GM18511 (cell line): ENCODE measurements around the gene VAV3.
"Not testable (repeated sequence)": the region's sequence is repeated elsewhere in the genome, so short reads cannot be mapped to it uniquely, and the experiment has no call there.

Experiments used
- ATAC-seq: cut with Tn5 transposase; IDR thresholded peaks from one replicate; pipeline ENCODE4 v1.9.1; 2021; ENCODE audit warnings: mild to moderate bottlenecking, moderate library complexity; ENCODE audit not compliant: unreplicated experiment

The VAV3 gene

DNA sequence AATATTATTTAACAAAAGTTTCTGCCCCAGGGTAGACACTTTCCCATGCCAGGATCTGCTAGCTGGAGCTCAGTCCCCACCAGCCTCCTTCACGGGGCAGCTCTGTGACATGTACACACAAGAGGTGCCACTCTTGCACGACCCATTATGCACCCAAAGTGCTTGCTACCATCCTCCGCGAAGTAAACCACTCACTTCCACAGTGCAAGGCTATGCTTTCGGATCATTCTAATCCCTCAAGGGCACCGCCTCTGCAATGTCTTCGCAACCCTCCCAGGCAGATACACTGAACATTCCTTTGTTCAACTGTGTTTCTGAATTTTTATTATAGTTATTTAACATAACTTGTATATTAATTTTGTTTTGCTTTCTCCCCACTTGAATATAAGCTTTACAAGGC, 303.8 kb downstream of the VAV3 start:
- no peak for ATAC-seq

DNA sequence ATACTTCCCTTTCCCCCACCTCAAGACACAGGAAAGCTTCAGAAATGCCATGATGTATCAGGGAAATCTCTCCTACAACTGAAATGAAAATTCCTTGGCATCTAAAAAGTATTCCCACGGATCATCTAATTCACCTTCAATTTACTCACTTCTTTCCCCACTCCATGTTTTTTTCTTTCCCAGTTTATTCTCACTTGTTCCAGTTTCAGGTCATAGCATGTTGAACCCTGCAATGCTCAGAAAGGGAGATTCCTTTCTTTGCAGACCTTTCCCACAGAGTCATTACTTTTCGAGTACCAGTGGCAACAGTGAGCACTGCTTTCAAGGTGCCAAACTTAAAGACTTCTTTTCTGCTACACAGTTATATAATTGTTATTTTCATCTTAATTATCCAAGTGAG, 305.0 kb downstream of the VAV3 start:
- ATAC-seq, result no peak

- ATAC-seq, result no peak
Observed at GRCh38 chr1:107657356-107657755, 307.6 kb downstream of the VAV3 start.

GRCh38 chr1:107653765-107654164, 311.2 kb downstream of the VAV3 start:
- ATAC-seq, result no peak

DNA sequence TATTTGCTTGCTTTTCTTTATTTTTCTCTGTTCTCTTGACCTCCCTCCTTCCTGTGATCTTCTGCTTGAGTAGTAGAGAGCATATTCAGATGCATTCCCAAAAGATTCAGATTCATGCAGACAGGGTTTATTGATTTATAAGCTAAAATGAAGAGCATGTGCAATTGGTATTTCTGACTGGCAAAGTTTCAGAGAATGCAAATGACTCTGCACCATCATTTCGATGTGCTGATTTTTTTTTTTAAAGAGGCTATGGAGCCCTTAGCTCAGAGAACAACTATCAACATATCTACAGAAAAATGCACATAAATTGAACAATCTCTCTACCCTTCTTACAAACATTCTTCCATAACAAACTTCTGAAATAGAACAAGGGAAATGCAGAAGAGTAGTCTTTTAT, 312.0 kb downstream of the VAV3 start:
- no peak for ATAC-seq

- not testable (repeated sequence) for ATAC-seq
Observed at GRCh38 chr1:107650825-107651224, 314.2 kb downstream of the VAV3 start.

DNA sequence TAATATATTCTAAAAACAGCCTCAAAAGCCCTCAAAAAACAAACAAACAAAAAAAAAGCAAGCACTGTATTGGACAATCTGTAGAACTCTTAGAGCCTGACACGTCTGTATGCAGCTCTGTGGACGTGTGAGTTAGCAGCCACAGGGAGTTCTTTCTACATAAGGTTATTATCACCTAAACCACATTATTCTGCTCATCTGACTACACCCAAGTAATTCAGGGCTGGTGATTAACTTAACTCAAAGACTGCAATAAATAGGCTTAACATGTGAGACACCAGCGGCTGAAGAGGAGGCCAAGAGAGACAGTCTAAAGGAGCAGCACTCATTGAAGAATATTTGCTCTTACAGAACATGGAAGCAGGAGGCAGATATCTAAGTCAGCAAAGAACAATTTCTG, 316.0 kb downstream of the VAV3 start:
- ATAC-seq, result no peak

DNA sequence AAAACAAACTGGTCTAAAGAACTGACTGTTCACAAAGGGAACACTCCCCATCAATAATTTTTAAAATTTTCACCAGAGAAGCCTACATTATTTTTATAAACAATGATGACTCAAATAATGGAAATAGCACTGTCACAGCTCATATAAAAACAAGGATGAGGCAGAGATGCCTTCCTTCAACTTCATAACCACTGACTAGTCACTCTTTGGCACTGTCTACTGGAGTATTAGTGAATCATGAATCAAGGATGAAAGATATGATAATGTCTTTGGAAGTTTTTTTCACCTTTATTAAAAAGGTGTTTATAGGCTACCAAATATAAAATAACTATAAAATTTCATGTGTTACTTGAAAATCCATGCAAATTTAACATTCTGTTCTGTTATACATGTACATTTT, 316.9 kb downstream of the VAV3 start:
- no peak for ATAC-seq

DNA sequence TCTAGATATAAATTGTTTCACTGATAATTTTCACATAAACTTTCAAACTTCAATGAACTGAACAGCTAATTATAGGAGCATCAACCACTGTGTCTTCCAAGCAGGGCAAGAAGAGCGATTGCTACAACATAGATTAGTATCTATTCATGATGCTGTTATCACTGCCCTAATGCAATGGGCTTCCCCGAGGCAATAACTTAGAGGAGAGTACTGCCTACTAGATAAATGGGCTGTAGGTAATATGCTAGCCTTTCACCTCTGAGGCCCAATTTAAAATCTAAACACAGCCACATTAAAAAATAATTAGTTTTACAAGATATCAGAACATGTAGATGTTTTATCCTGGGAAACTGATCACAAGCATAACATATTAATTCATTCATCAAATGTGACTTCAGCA, 318.0 kb downstream of the VAV3 start:
- no peak for ATAC-seq

DNA sequence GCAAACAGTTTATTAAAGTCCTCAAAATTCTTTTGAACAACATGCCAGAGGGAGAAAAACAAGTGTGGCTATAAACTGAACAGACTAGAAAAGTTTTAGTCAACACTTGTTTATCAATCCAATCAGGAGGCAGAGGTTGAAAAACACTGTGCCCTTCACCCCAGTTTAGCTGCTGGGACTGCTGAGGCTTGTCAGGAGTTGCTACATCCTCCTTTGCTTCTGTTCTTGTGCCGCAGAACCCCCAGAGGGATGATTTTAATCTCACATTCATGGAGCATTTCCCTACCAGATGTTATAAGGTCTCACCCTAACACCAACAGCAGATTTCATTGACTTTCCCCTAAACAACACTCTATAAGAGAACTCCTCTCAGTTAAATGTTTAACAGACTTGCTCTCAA, 321.2 kb downstream of the VAV3 start:
- no peak for ATAC-seq

DNA sequence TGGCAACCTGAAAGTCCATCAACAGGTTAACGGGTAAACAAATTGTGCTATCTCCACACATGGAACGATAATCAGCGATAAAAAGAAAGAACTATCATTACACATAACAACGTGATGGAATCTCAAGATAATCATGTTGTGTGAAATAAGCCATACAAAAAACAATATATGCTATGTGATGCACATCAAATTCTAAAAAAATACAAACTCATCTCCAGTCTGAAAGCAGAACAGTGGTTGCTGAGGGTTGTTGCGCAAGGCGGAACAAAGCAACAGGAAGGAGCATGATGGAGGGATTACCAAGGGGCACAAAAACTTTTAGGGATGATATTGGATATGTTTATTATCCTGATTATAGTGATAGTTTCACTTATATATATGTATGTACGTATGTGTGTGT, 324.8 kb downstream of the VAV3 start:
- no peak for ATAC-seq

DNA sequence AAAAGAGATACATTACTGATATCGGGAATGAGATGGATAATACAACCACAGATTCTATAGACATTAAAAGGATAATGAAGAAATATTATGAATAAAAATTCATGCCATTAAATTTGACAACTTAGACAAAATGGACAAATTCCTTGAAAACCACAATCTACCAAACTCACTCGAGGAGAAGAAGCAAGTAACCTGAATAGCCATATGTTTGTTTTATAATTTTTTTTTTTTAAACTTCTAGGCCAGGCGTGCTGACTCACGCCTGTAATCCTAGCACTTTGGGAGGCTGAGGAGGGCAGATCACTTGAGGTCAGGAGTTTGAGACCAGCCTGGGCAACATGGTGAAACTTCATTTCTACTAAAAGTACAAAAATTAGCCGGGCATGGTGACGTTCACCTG, 327.9 kb downstream of the VAV3 start:
- no peak for ATAC-seq

DNA sequence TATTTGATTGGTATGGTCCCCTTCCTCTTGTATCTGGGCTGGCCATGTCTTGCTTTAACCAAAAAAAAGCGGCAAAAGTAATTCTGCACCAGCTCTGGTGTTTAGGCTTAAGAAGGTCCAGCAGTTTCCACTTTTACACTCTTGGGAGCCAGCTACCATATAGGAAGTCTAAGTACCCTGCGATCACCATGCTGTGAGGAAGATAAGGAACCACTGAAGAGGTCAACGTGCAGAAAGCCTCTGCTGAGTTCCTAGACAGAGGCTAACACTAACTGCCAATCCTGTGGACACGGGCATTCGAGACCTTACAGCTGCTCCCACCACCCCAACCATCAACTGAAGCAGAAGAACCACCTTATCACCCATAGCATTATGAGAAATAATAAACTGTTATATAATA, 331.4 kb downstream of the VAV3 start:
- ATAC-seq, result no peak

DNA sequence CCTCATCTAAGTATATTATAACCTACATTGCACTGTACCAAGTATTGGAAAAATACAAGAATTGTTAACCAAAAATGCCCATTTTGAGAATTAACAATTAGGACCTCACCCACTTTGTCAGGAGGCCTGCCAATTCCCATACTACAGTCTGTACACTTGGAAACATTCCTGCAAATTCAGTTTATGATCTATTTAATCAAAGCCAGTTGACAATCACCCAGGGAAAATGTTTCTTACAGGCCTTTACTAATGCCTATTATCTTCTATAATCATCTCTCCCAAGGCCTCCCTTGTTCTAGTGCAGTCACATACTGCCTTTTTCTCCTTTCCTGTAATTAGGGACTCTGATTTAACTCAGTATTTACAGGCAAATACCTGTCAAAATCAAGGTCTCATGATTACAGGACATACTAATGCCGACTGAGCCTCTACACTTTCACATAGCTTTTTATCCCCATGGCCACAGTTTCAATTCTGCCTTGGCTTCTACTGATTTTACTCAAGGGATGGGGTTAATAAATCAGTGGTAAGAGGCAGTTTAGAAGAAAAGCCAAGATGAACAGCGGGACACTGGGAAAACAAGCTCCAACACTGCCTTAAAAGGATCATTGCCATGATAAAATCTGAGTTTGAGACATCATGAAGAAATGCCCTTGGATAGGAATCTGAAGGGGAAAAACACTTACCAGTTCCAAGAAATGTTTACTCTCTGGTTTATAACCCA, 338.7 kb downstream of the VAV3 start:
- no peak for ATAC-seq

DNA sequence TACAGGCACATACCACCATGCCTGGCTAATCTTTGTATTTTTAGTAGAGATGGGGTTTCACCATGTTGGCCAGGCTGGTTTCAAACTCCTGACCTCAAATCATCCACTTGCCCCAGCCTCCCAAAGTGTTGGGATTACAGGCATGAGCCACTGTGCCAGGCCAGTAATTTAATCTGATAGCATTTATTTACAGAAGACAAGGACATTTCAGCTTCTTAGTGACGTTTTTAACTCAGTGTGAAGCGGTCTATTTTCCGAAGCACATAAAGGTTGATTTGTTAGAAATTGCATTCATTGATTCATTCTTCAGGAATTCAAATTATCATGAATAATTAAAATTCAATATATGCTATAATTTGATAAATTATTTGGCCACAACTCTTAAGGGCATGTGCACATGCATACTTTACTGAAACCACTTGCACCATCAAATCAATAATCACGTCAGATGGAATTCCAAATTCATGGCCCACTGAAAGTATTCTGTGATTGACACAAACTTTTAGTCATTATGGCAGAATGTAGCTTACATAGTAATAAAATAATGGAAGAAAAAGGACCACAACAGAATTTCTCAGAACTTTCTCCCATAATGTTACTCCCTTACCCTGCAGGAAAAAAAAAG, 339.5 kb downstream of the VAV3 start:
- ATAC-seq, result no peak

DNA sequence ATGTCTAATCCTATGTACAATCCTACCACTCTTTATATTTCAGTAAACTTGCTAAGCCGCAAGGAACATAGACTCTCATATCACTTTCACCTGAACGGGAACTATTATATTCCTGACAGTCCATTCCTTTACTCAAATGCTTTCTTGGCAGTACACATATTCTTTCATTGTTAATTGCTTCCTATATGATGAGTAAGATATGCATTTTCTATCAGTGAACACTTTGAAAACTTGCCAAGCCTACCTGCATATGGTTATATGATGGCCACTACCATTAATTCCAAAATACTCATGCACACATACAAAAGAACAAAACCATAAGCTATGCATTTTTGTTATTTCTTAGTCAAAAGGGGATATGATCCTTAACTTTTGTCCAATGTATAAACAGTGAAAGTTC, 341.5 kb downstream of the VAV3 start:
- ATAC-seq, result no peak

GRCh38 chr1:107622966-107623365, 342.0 kb downstream of the VAV3 start:
- ATAC-seq, result no peak

DNA sequence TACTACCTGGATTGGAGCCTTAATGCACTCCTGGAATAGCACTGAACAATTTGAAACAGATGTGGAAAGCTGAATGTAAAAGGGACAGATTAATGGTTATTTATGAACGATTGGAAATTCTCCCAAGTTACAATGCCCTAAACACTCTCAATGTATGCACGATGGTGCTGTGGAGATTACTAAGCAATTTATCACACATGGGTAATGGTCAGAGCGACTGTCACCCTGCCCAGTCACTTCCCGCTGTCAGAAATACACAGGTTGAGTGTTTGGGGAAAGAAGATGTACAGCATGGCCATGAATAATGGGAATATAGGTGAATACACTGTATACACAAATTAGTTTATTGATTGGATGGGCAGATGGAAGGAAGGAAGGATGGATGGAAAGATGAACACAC, 342.4 kb downstream of the VAV3 start:
- ATAC-seq, result no peak

DNA sequence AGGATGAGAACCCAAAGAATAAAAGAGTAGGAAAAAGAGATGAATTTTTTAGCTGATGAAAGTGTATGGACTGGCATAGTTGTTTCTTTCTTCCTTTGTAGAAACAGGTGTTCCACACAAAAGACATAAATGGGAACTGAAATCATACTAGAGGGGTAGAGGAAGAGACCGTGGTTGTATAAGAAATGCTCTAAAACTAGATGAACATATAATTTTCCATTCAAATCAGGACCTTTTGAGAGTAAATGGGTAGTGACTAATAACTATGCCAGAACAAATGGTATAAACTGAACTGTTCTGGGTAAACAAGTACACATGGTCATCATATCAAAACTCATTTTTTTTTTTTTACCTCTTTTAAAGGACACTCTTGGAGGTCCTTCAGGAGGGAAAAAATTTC, 344.2 kb downstream of the VAV3 start:
- no peak for ATAC-seq

- ATAC-seq, result no peak
Observed at GRCh38 chr1:107618539-107618938, 346.4 kb downstream of the VAV3 start.

GRCh38 chr1:107617921-107618320, 347.1 kb downstream of the VAV3 start:
- ATAC-seq, result no peak

GRCh38 chr1:107617456-107617855, 347.5 kb downstream of the VAV3 start:
- ATAC-seq, result no peak

GRCh38 chr1:107609808-107610207, 355.2 kb downstream of the VAV3 start:
- no peak for ATAC-seq
